Measurements from ENCODE around the gene PPARD.

Gene PPARD

DNA sequence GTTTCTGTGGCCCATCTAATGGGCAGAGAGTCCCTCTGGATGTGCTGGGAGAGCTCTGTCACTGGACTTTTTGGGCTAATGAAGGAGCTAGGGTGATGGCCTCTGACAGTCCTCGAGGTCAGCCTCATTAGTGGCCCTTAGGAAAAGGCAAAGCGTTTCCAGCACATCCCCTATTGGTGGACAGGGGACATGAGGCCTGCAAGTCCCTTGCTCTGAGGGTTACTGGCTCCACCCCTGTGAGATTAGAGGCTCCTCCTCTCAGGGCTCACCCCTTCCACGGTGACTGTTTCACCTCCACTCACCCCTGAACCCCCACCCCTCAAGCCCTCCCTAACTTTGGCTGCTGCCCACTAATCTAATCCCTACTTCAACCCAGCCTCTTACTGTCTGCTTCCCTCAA lies 97.0 kb downstream of the PPARD start:
- Histone ChIP-seq H3K4me1 (ENCODE audit: insufficient read depth, low read length) (peaks cover 8% of the 10 kb centered on the region), H3K9me3 (ENCODE audit: low read length) (no peaks in the 10 kb centered on the region), H3K27ac (ENCODE audit: low read depth, low read length) (no peak overlapping the region), H3K9ac (ENCODE audit: low read length) (no peak overlapping the region), H3K36me3 (ENCODE audit: insufficient read depth, low read length) (no peaks in the 10 kb centered on the region), H3K27me3 (ENCODE audit: control insufficient read depth in 1 of 2, insufficient read depth in 2 of 2, low read length in 2 of 2) (no peaks in the 10 kb centered on the region), H3K4me3 (ENCODE audit: low read depth in 1 of 2, low read length in 2 of 2) (no peak overlapping the region)

DNA sequence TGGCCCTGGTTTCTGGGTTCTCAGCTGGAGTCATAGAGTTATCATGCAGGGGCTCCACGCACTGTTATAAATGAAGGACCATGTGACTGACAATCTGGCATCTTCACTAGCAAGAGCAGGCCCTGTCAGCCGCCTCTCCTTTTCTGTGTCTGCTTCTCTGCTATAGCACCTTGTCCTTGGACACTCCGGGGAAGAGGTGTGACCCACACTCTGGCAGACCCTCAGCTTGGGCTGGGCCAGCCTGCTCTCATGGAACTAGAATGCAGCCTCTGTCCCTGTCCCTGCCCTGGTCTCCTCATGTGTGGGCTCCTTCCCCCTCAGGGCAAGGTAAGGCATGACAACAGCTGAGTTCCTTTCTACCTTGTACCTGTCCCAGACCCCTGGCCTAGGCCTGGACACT lies 98.8 kb downstream of the PPARD start:
- no peak overlapping the region for H3K4me3 ChIP-seq (ENCODE audit: low read depth in 1 of 2, low read length in 2 of 2)
- no peaks in the 10 kb centered on the region for H3K4me1 ChIP-seq (ENCODE audit: insufficient read depth, low read length)
- H3K27ac ChIP-seq (ENCODE audit: low read depth, low read length): no peak overlapping the region
- no peaks in the 10 kb centered on the region for H3K27me3 ChIP-seq (ENCODE audit: control insufficient read depth in 1 of 2, insufficient read depth in 2 of 2, low read length in 2 of 2)
- H3K36me3 ChIP-seq (ENCODE audit: insufficient read depth, low read length): no peaks in the 10 kb centered on the region
- no peaks in the 10 kb centered on the region for H3K9me3 ChIP-seq (ENCODE audit: low read length)
- H3K9ac ChIP-seq (ENCODE audit: low read length): no peak overlapping the region

GRCh38 chr6:35441642-35442041 lies 99.3 kb downstream of the PPARD start:
- Histone ChIP-seq H3K27ac (ENCODE audit: low read depth, low read length) (no peak overlapping the region), H3K27me3 (ENCODE audit: control insufficient read depth in 1 of 2, insufficient read depth in 2 of 2, low read length in 2 of 2) (no peaks in the 10 kb centered on the region), H3K4me3 (ENCODE audit: low read depth in 1 of 2, low read length in 2 of 2) (no peak overlapping the region), H3K36me3 (ENCODE audit: insufficient read depth, low read length) (no peaks in the 10 kb centered on the region), H3K9ac (ENCODE audit: low read length) (no peak overlapping the region), H3K9me3 (ENCODE audit: low read length) (no peaks in the 10 kb centered on the region), H3K4me1 (ENCODE audit: insufficient read depth, low read length) (no peaks in the 10 kb centered on the region)

DNA sequence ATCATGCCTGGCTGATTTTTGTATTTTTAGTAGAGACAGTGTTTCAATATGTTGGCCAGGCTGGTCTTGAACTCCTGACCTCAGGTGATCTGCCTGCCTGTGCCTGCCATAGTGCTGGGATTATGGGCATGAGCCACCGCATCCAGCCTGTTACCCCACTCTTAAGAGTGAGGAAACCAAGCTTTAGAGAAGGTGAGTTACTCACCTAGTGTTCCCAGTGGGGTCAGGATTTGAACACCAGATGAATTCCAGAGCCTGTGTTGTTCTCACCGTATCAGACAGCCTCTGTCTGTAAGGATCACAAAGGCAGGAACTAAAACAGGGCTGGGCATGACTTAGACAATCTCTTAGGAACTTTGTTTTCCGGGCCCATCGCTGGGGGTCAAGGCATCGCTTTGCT lies 100.3 kb downstream of the PPARD start:
- Histone ChIP-seq H3K9ac (ENCODE audit: low read length) (no peak overlapping the region), H3K4me1 (ENCODE audit: insufficient read depth, low read length) (no peaks in the 10 kb centered on the region), H3K9me3 (ENCODE audit: low read length) (no peaks in the 10 kb centered on the region), H3K27ac (ENCODE audit: low read depth, low read length) (no peak overlapping the region), H3K36me3 (ENCODE audit: insufficient read depth, low read length) (no peaks in the 10 kb centered on the region), H3K27me3 (ENCODE audit: control insufficient read depth in 1 of 2, insufficient read depth in 2 of 2, low read length in 2 of 2) (no peaks in the 10 kb centered on the region), H3K4me3 (ENCODE audit: low read depth in 1 of 2, low read length in 2 of 2) (no peak overlapping the region)

DNA sequence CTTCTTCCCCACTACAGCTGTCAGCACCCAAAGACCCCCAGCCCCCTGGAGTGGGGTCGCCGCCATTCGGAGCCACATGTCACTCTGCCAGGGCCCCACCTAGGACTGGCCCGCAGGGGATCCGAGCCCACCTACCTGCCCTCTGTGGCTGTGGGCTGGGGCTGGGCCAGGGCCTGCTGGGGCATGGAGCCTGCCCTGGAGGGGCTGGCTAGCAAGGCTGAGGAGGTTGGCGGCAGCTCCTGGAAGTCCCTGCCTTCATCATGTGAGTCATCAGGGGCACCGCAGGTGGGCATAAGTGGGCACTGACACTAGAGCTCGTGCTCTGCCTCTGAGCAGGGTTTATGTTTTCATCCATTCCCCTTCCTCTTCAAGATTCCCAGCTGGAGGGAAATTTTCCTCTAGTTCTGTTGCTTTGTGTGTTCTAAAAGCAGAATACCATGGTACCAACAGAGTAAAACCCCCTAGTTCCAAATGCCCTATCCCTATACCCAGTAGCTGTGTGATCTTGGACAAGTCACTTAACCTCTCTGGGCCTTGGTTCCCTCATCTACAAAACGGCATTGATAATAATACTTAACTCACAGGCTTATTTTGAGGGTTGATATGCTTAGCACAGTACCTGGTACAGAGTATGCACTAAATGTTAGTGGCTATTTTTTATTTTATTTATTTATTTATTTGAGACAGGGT lies 101.1 kb downstream of the PPARD start:
- Histone ChIP-seq H3K9me3 (ENCODE audit: low read length) (no peaks in the 10 kb centered on the region), H3K4me3 (ENCODE audit: low read depth in 1 of 2, low read length in 2 of 2) (no peak overlapping the region), H3K27ac (ENCODE audit: low read depth, low read length) (no peak overlapping the region), H3K27me3 (ENCODE audit: control insufficient read depth in 1 of 2, insufficient read depth in 2 of 2, low read length in 2 of 2) (no peaks in the 10 kb centered on the region), H3K4me1 (ENCODE audit: insufficient read depth, low read length) (no peaks in the 10 kb centered on the region), H3K9ac (ENCODE audit: low read length) (no peak overlapping the region), H3K36me3 (ENCODE audit: insufficient read depth, low read length) (no peaks in the 10 kb centered on the region)

DNA sequence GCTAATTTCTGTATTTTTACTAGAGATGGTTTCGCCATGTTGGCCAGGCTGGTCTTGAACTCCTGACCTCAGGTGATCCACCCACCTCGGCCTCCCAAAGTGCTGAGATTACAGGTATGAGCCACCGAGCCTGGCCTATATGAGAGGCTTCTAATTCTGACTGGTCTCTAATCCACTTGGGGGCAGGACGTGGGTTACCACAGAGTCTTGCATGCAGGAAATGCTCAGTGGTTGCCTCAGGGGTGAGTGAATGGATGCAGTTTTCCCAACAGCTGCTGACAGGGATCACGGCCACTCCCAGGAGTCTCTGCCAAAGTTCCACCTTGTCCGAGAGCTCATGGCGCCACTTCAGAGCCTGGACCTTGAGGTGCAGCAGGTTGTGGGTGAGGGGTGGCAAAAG lies 103.3 kb downstream of the PPARD start:
- Histone ChIP-seq H3K36me3 (ENCODE audit: insufficient read depth, low read length) (no peaks in the 10 kb centered on the region), H3K4me3 (ENCODE audit: low read depth in 1 of 2, low read length in 2 of 2) (no peak overlapping the region), H3K27me3 (ENCODE audit: control insufficient read depth in 1 of 2, insufficient read depth in 2 of 2, low read length in 2 of 2) (no peaks in the 10 kb centered on the region), H3K27ac (ENCODE audit: low read depth, low read length) (no peak overlapping the region), H3K9ac (ENCODE audit: low read length) (no peak overlapping the region), H3K9me3 (ENCODE audit: low read length) (no peaks in the 10 kb centered on the region), H3K4me1 (ENCODE audit: insufficient read depth, low read length) (no peaks in the 10 kb centered on the region)

DNA sequence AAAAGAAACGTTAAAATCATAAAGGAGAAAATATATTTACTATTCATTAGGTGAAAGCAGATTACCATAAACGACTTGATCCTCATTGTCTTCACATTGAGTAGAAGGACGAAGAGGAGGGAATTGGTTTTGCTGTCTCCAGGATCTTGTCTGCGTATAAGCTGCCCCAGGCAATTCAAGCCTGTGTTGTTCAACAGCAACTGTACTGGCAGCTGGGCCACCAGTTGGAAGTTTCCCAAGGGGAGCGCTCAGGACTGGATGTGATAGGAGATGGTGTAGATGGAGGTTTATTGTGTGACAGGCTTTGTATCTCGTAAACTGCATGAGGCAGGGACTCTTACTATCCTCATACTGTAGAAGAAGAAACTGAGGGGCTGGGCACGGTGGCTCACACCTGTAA lies 105.8 kb downstream of the PPARD start:
- H3K4me3 ChIP-seq (ENCODE audit: low read depth in 1 of 2, low read length in 2 of 2): no peak overlapping the region
- no peak overlapping the region for H3K9ac ChIP-seq (ENCODE audit: low read length)
- no peaks in the 10 kb centered on the region for H3K9me3 ChIP-seq (ENCODE audit: low read length)
- H3K27me3 ChIP-seq (ENCODE audit: control insufficient read depth in 1 of 2, insufficient read depth in 2 of 2, low read length in 2 of 2): no peaks in the 10 kb centered on the region
- no peak overlapping the region for H3K27ac ChIP-seq (ENCODE audit: low read depth, low read length)
- H3K4me1 ChIP-seq (ENCODE audit: insufficient read depth, low read length): peaks cover 10% of the 10 kb centered on the region
- H3K36me3 ChIP-seq (ENCODE audit: insufficient read depth, low read length): no peaks in the 10 kb centered on the region

- Histone ChIP-seq H3K36me3 (ENCODE audit: insufficient read depth, low read length) (no peaks in the 10 kb centered on the region), H3K9ac (ENCODE audit: low read length) (no peak overlapping the region), H3K9me3 (ENCODE audit: low read length) (no peaks in the 10 kb centered on the region), H3K27ac (ENCODE audit: low read depth, low read length) (no peak overlapping the region), H3K27me3 (ENCODE audit: control insufficient read depth in 1 of 2, insufficient read depth in 2 of 2, low read length in 2 of 2) (no peaks in the 10 kb centered on the region), H3K4me1 (ENCODE audit: insufficient read depth, low read length) (peaks cover 15% of the 10 kb centered on the region), H3K4me3 (ENCODE audit: low read depth in 1 of 2, low read length in 2 of 2) (no peak overlapping the region)
Measured at GRCh38 chr6:35449287-35449881, 107.0 kb downstream of the PPARD start.

DNA sequence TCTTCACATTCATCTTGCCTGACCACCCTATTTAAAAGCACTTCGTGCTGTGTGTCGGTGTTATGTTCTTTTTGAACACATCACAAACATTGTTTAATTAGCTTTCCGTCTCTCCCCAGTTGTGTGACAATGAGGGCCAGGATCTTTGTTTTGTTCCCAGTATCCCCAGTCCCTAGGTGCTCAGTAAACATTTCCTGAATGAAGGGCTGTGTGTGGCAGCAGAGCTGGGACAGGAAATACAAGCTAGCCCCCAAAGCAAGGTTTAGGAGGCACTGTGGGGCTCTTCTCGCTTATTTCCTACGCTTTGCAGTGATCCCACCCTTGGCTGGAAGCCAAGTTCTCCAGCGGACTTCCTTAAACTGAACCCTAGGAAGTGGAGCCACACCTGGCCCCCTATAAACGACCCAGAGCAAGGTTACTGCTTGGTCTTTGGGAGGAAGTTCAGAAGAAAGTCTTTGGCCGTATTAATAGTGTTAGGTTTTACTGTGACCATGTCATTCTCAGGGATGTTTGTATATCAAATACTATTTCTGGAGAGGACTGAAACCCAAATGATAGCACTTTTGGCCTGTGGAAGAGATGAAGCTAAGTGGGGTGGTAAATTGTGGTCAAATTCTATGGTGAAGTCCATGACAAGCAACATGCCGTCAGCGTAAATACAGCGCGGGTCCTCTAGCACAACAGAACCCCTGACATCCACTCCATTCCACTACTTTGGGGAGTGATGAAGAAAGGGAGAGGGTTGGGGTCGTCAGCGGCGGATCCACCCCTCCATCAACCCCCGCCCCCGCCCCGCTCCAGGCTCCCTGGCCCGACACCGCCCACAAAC lies 109.2 kb downstream of the PPARD start:
- Histone ChIP-seq H3K9ac (ENCODE audit: low read length) (no peak overlapping the region), H3K9me3 (ENCODE audit: low read length) (no peaks in the 10 kb centered on the region), H3K4me1 (ENCODE audit: insufficient read depth, low read length) (peaks cover 15% of the 10 kb centered on the region), H3K27ac (ENCODE audit: low read depth, low read length) (no peak overlapping the region), H3K4me3 (ENCODE audit: low read depth in 1 of 2, low read length in 2 of 2) (peak overlapping the region in 1 of 2 donors; percentile 58), H3K27me3 (ENCODE audit: control insufficient read depth in 1 of 2, insufficient read depth in 2 of 2, low read length in 2 of 2) (no peaks in the 10 kb centered on the region), H3K36me3 (ENCODE audit: insufficient read depth, low read length) (no peaks in the 10 kb centered on the region)

GRCh38 chr6:35452183-35453090 lies 110.1 kb downstream of the PPARD start, which contains the start of gene FANCE:
FANCE (plus strand) TSS chr6:35452338; CDS start chr6:35452546, 208 bp downstream.
- Histone ChIP-seq H3K27ac (ENCODE audit: low read depth, low read length) (peak within 1 kb of the TSS; percentile 59), H3K27me3 (ENCODE audit: control insufficient read depth in 1 of 2, insufficient read depth in 2 of 2, low read length in 2 of 2) (no peaks in the 10 kb centered on the region), H3K36me3 (ENCODE audit: insufficient read depth, low read length) (peaks cover 2% of the 10 kb centered on the region), H3K9me3 (ENCODE audit: low read length) (no peaks in the 10 kb centered on the region), H3K4me3 (ENCODE audit: low read depth in 1 of 2, low read length in 2 of 2) (peak within 1 kb of the TSS; percentile 40 to 58), H3K4me1 (ENCODE audit: insufficient read depth, low read length) (peaks cover 15% of the 10 kb centered on the region), H3K9ac (ENCODE audit: low read length) (no peak within 1 kb of the TSS)

- peak overlapping the region in 1 of 2 donors; percentile 58 for H3K4me3 ChIP-seq (ENCODE audit: low read depth in 1 of 2, low read length in 2 of 2)
- H3K9me3 ChIP-seq (ENCODE audit: low read length): no peaks in the 10 kb centered on the region
- no peaks in the 10 kb centered on the region for H3K27me3 ChIP-seq (ENCODE audit: control insufficient read depth in 1 of 2, insufficient read depth in 2 of 2, low read length in 2 of 2)
- H3K27ac ChIP-seq (ENCODE audit: low read depth, low read length): no peak overlapping the region
- peaks cover 7% of the 10 kb centered on the region for H3K36me3 ChIP-seq (ENCODE audit: insufficient read depth, low read length)
- H3K9ac ChIP-seq (ENCODE audit: low read length): no peak overlapping the region
- H3K4me1 ChIP-seq (ENCODE audit: insufficient read depth, low read length): peaks cover 15% of the 10 kb centered on the region
Measured at GRCh38 chr6:35453236-35453635, 110.9 kb downstream of the PPARD start.

Data from muscle layer of colon (tissue), 2 donors.